HK-2 (cell line): ENCODE data around the gene ACP1.
"Not testable (repeated sequence)": the region's sequence is repeated elsewhere in the genome, so short reads cannot be mapped to it uniquely, and the experiment has no call there.

Experiments
- DNase-seq: peaks from one replicate; pipeline ENCODE4 v3.0.0-alpha.2; 2018; ENCODE audit not compliant: unreplicated experiment

The ACP1 gene

GRCh38 chr2:310994-311393, 46.2 kb downstream of the ACP1 start:
- DNase-seq: no peak

- DNase-seq: no peak
Measured at GRCh38 chr2:313991-314390, 49.2 kb downstream of the ACP1 start.

- no peak for DNase-seq
Measured at GRCh38 chr2:314561-315336, 50.0 kb downstream of the ACP1 start.

GRCh38 chr2:315925-316324, 51.2 kb downstream of the ACP1 start:
- not testable (repeated sequence) for DNase-seq

GRCh38 chr2:316381-316780, 51.6 kb downstream of the ACP1 start:
- DNase-seq: no peak

GRCh38 chr2:317501-318424, 53.0 kb downstream of the ACP1 start:
- DNase-seq: peak; percentile 6

- DNase-seq: no peak
Measured at GRCh38 chr2:319059-319600, 54.4 kb downstream of the ACP1 start.

- no peak for DNase-seq
Measured at GRCh38 chr2:320561-320960, 55.8 kb downstream of the ACP1 start.

GRCh38 chr2:322326-322725, 57.6 kb downstream of the ACP1 start:
- DNase-seq: no peak

GRCh38 chr2:323035-323434, 58.3 kb downstream of the ACP1 start:
- DNase-seq: no peak
